Neural cell (in vitro differentiated cells): ENCODE data around the gene EPN1. TPM values are rescaled to one million over a fixed set of nuclear protein-coding genes. Genes with fewer than 3 reads are reported as not detected.

Experiments used
- H2AFZ ChIP-seq: fragments of 200-600, 300-800 bp; sonication (generic), shearing (Covaris generic); 2 replicates; pipeline ENCODE4 v1.6.0; 2014; ENCODE audit warnings: low read depth, mild to moderate bottlenecking, antibody characterized with exemption, low read length, moderate library complexity
- H3F3A ChIP-seq: fragments of 200-600 bp; shearing (Covaris generic); 2 replicates; pipeline ENCODE4 v1.6.1; 2016; ENCODE audit warnings: mild to moderate bottlenecking, moderate library complexity, mixed read lengths, antibody characterized with exemption, low read length; ENCODE audit not compliant: insufficient read depth, poor library complexity, severe bottlenecking
- H3K27ac ChIP-seq: fragments of 200-600, 300-800 bp; sonication (generic), shearing (Covaris generic); 2 replicates; pipeline ENCODE4 v1.5.1; 2014; ENCODE audit warnings: mild to moderate bottlenecking, low read length, moderate library complexity
- H3K27me3 ChIP-seq: fragments of 300-800, 200-600 bp; sonication (generic), shearing (Covaris generic); 2 replicates; pipeline ENCODE4 v1.6.0; 2014; ENCODE audit warnings: mild to moderate bottlenecking, low read depth, low read length, moderate library complexity; ENCODE audit not compliant: insufficient read depth
- H3K36me3 ChIP-seq: fragments of 300-800, 200-600 bp; sonication (generic), shearing (Covaris generic); 2 replicates; pipeline ENCODE4 v1.5.1; 2014; ENCODE audit warnings: mild to moderate bottlenecking, antibody characterized with exemption, low read length, moderate library complexity; ENCODE audit not compliant: insufficient read depth
- H3K4me2 ChIP-seq: fragments of 300-800, 200-600 bp; sonication (generic), shearing (Covaris generic); 2 replicates; pipeline ENCODE4 v1.6.0; 2014; ENCODE audit warnings: mild to moderate bottlenecking, low read length
- H3K4me3 ChIP-seq: fragments of 300-800, 200-600 bp; sonication (generic), shearing (Covaris generic); 2 replicates; pipeline ENCODE4 v1.5.1; 2014; ENCODE audit warnings: mild to moderate bottlenecking, low read length, moderate library complexity
- H3K79me2 ChIP-seq: fragments of 200-600 bp; shearing (Covaris generic); replicated peaks from 2 replicates; pipeline ENCODE4 v1.6.0; 2014; ENCODE audit warnings: mild to moderate bottlenecking, low read length, moderate library complexity; ENCODE audit not compliant: insufficient read depth
- H3K9ac ChIP-seq: fragments of 300-800, 200-600 bp; sonication (generic), shearing (Covaris generic); 2 replicates; pipeline ENCODE4 v1.6.1; 2016; ENCODE audit warnings: mild to moderate bottlenecking, low read length, mixed read lengths
- H3K9me2 ChIP-seq: fragments of 200-600 bp; shearing (Covaris generic); 2 replicates; pipeline ENCODE4 v1.6.1; 2016; ENCODE audit warnings: mild to moderate bottlenecking, low read length, mixed read lengths; ENCODE audit not compliant: insufficient read depth
- H3K9me3 ChIP-seq: fragments of 200-600, 300-800 bp; sonication (generic), shearing (Covaris generic); 2 replicates; pipeline ENCODE4 v1.6.1; 2016; ENCODE audit warnings: mild to moderate bottlenecking, mixed run types, low read length, moderate library complexity, mixed read lengths
- H4K20me1 ChIP-seq: fragments of 200-600 bp; shearing (Covaris generic); 2 replicates; pipeline ENCODE4 v1.6.1; 2016; ENCODE audit warnings: mild to moderate bottlenecking, mixed run types; ENCODE audit not compliant: insufficient read depth
- CTCF ChIP-seq: fragments of 450-650 bp; IDR thresholded peaks from 2 replicates; pipeline ENCODE4 v1.5.1; 2014; ENCODE audit warnings: antibody characterized with exemption, mild to moderate bottlenecking, moderate library complexity; ENCODE audit not compliant: poor library complexity, severe bottlenecking
- EP300 ChIP-seq: fragments of 450-650 bp; conservative IDR thresholded peaks from 2 replicates; pipeline ENCODE4 v1.6.1; 2014; ENCODE audit warnings: antibody characterized with exemption, mild to moderate bottlenecking, moderate library complexity; ENCODE audit not compliant: poor library complexity, severe bottlenecking
- EZH2 ChIP-seq: fragments of 200-600, 300-800 bp; shearing (Covaris generic), sonication (generic); IDR thresholded peaks from 2 replicates; pipeline ENCODE4 v1.6.1; 2014; ENCODE audit warnings: antibody characterized with exemption, low read length, borderline replicate concordance, mild to moderate bottlenecking; ENCODE audit not compliant: insufficient read depth, poor library complexity, severe bottlenecking
- MXI1 ChIP-seq: fragments of 450-650 bp; conservative IDR thresholded peaks from 2 replicates; pipeline ENCODE4 v1.6.1; 2014; ENCODE audit warnings: antibody characterized with exemption, mild to moderate bottlenecking; ENCODE audit not compliant: poor library complexity, severe bottlenecking
- RAD21 ChIP-seq: fragments of 450-650 bp; conservative IDR thresholded peaks from 2 replicates; pipeline ENCODE4 v1.6.1; 2014; ENCODE audit warnings: antibody characterized with exemption, mild to moderate bottlenecking, moderate library complexity
- REST ChIP-seq: IDR thresholded peaks from 2 replicates; pipeline ENCODE4 v1.6.1; 2012; ENCODE audit warnings: borderline replicate concordance
- polyA plus RNA-seq: library from polyadenylated mRNA; depleted of rRNA; stranded (reverse); fragments of >200 nt; gene quantifications from 2 replicates; pipeline ENCODE4 v1.2.3, GENCODE V29; 2014

EPN1 gene
- polyA plus RNA-seq, 1 donor from 2014 or later, result 21.0 TPM

- TF ChIP-seq CTCF, result no peak
These were observed 6.2 kb upstream of the EPN1 start (continued) for GRCh38 chr19:55668603-55669348.

GRCh38 chr19:55669418-55670279 is 5.4 kb upstream of the EPN1 start:
- Histone ChIP-seq H3K79me2 (peaks cover 23% of the 10 kb centered on the region), H3K36me3 (no peaks in the 10 kb centered on the region)
- TF ChIP-seq RAD21, result no peak
- no peak for TF ChIP-seq CTCF
- no peak for TF ChIP-seq EP300
- no peak for TF ChIP-seq MXI1
- no peak for TF ChIP-seq EZH2
- TF ChIP-seq REST, result no peak

More at GRCh38 chr19:55669418-55670279, 5.4 kb upstream of the EPN1 start:
- Histone ChIP-seq H3K4me2 (no peak overlapping the region), H3K9me3 (no peaks in the 10 kb centered on the region), H3K27me3 (no peaks in the 10 kb centered on the region), H3K4me3 (no peak overlapping the region), H2AFZ (no peak overlapping the region), H3K9me2 (no peaks in the 10 kb centered on the region), H4K20me1 (peaks cover 8% of the 10 kb centered on the region), H3K9ac (no peak overlapping the region), H3F3A (no peaks in the 10 kb centered on the region), H3K27ac (no peak overlapping the region)
